ENCODE data around the gene RAB15. TPM values are rescaled to one million over a fixed set of nuclear protein-coding genes. Genes with fewer than 3 reads are reported as not detected.

Gene RAB15
- total and polyA plus RNA-seq, 2 donors from 2014 or later = 18.3 to 21.7 TPM

DNA sequence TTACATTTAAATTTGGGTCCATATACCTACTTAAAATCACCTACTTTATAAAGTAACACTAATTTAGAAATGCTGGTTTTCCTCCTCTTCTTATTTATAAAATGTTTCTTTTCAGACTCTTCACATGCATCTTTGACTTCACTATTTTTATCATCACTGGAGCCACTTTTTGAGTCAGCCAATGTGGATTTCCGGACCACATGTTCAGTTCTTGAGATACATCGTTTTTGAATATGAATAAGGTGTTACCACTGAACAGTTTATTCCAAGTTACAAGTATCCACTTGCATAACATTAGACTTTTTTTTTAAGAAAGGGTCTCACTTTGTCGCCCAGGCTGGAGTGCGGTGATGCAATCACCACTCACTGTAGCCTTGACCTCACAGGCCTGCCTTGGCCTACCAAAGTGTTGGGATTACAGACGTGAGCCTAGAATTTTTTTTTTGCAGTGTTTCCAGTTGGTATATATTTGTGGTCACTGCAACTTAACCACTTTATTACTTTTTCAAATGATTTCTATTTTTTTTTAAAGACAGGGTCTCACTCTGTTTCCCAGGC is 20.3 kb upstream of the RAB15 start:
- no peak overlapping the region for H3K27ac ChIP-seq (ENCODE audit: low read depth in 2 of 2, low read length in 2 of 2)
- no peaks in the 10 kb centered on the region for H3K27me3 ChIP-seq (ENCODE audit: control insufficient read depth, insufficient read depth, low read length)
- H3K9ac ChIP-seq (ENCODE audit: low read length in 3 of 3) = no peak overlapping the region
- H3K36me3 ChIP-seq (ENCODE audit: control insufficient read depth in 2 of 3, insufficient read depth in 3 of 3, low read length in 3 of 3) = no peaks in the 10 kb centered on the region
- no peak overlapping the region for H3K4me3 ChIP-seq (ENCODE audit: low read length in 3 of 3)
- no peaks in the 10 kb centered on the region for H3K9me3 ChIP-seq (ENCODE audit: control insufficient read depth in 2 of 3, insufficient read depth in 1 of 3, low read length in 3 of 3)
- intact Hi-C loops (cut with DNase I) = no loop called here
- DNase-seq = no peak
- FAIRE-seq = no peak
- TF ChIP-seq, protein P1, sequence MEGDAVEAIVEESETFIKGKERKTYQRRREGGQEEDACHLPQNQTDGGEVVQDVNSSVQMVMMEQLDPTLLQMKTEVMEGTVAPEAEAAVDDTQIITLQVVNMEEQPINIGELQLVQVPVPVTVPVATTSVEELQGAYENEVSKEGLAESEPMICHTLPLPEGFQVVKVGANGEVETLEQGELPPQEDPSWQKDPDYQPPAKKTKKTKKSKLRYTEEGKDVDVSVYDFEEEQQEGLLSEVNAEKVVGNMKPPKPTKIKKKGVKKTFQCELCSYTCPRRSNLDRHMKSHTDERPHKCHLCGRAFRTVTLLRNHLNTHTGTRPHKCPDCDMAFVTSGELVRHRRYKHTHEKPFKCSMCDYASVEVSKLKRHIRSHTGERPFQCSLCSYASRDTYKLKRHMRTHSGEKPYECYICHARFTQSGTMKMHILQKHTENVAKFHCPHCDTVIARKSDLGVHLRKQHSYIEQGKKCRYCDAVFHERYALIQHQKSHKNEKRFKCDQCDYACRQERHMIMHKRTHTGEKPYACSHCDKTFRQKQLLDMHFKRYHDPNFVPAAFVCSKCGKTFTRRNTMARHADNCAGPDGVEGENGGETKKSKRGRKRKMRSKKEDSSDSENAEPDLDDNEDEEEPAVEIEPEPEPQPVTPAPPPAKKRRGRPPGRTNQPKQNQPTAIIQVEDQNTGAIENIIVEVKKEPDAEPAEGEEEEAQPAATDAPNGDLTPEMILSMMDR (IDR thresholded peaks at IDR 0.05; ENCODE audit: borderline replicate concordance, extremely low read depth, insufficient read depth) = no peak
- peaks cover 0 to 2% (median 0%) of the 10 kb centered on the region in 3 donors for H3K4me1 ChIP-seq (ENCODE audit: control insufficient read depth in 2 of 3, insufficient read depth in 2 of 3, low read depth in 1 of 3, low read length in 3 of 3)

DNA sequence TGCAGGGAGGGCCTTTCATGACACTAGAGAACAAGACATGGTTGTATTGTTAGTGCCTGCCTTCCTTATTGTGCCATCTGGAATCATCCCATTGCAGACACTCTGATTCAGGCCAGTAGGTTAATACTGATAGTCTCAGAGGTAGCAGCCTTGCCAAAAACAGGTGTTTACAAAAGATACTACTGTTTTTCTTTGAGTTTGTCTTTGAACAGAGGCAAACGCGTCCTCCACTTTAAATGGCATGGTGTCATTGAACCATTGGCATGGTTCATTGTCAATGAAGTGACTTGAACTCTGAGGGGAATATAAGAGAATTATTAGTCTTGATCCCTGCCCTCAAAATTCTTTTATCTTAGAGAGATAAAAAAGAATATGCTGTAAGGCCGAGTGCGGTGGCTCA is 18.8 kb upstream of the RAB15 start:
- FAIRE-seq = no peak
- H3K27ac ChIP-seq (ENCODE audit: low read depth in 2 of 2, low read length in 2 of 2) = no peak overlapping the region
- no peaks in the 10 kb centered on the region for H3K27me3 ChIP-seq (ENCODE audit: control insufficient read depth, insufficient read depth, low read length)
- H3K9ac ChIP-seq (ENCODE audit: low read length in 3 of 3) = no peak overlapping the region
- TF ChIP-seq, protein P1 (IDR thresholded peaks at IDR 0.05; ENCODE audit: borderline replicate concordance, extremely low read depth, insufficient read depth) = no peak
- H3K9me3 ChIP-seq (ENCODE audit: control insufficient read depth in 2 of 3, insufficient read depth in 1 of 3, low read length in 3 of 3) = no peaks in the 10 kb centered on the region
- no peak overlapping the region for H3K4me3 ChIP-seq (ENCODE audit: low read length in 3 of 3)
- peaks cover 0 to 7% (median 0%) of the 10 kb centered on the region in 3 donors for H3K4me1 ChIP-seq (ENCODE audit: control insufficient read depth in 2 of 3, insufficient read depth in 2 of 3, low read depth in 1 of 3, low read length in 3 of 3)
- no peak for DNase-seq
- no peaks in the 10 kb centered on the region for H3K36me3 ChIP-seq (ENCODE audit: control insufficient read depth in 2 of 3, insufficient read depth in 3 of 3, low read length in 3 of 3)
- intact Hi-C loops (cut with DNase I) = no loop called here

DNA sequence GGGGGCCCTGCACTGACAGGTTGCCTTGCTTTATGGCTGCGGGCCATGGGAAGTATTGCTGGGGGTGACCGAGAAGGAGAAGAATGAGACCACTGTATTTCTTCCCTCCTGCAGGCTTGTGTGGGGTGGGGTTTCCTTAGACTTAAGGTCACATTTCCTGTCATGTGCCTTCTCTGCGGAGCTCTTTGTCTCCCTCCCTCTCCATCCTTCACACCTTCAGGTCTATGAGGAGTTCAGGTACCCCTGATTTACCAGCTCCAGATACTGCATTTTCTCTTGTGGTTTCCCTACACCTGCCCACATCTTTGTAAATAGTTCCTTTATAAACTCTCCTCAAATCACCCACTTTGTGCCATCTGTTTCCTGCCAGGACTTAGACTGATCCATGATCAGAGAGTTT is 18.2 kb upstream of the RAB15 start:
- intact Hi-C loops (cut with DNase I) = no loop called here
- Histone ChIP-seq H3K36me3 (ENCODE audit: control insufficient read depth in 2 of 3, insufficient read depth in 3 of 3, low read length in 3 of 3) (no peaks in the 10 kb centered on the region), H3K27me3 (ENCODE audit: control insufficient read depth, insufficient read depth, low read length) (no peaks in the 10 kb centered on the region), H3K27ac (ENCODE audit: low read depth in 2 of 2, low read length in 2 of 2) (no peak overlapping the region), H3K4me3 (ENCODE audit: low read length in 3 of 3) (no peak overlapping the region), H3K9me3 (ENCODE audit: control insufficient read depth in 2 of 3, insufficient read depth in 1 of 3, low read length in 3 of 3) (no peaks in the 10 kb centered on the region), H3K9ac (ENCODE audit: low read length in 3 of 3) (no peak overlapping the region), H3K4me1 (ENCODE audit: control insufficient read depth in 2 of 3, insufficient read depth in 2 of 3, low read depth in 1 of 3, low read length in 3 of 3) (peaks cover 0 to 7% (median 0%) of the 10 kb centered on the region in 3 donors)
- FAIRE-seq (no peak), DNase-seq (no peak)
- TF ChIP-seq, protein P1 (IDR thresholded peaks at IDR 0.05; ENCODE audit: borderline replicate concordance, extremely low read depth, insufficient read depth) = no peak

DNA sequence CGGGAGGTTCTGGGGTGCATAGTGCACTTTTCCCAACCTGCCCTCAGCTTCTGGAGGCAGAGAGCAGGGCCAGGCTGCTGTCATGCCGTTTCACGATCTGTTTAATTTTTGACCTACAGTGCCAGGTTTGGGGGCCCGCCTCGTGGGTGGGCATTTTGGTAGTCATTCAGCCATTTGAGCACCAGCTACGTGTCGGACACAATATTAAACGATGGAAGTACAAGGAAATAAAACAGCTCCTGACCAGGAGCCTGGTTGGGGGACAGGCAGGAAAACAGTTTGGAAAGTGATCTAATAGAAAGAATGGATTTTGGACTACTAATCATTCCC is 15.3 kb upstream of the RAB15 start:
- Histone ChIP-seq H3K9ac (ENCODE audit: low read length in 3 of 3) (peak overlapping the region; percentile 77 to 93 (median 92)), H3K36me3 (ENCODE audit: control insufficient read depth in 2 of 3, insufficient read depth in 3 of 3, low read length in 3 of 3) (no peaks in the 10 kb centered on the region), H3K4me1 (ENCODE audit: control insufficient read depth in 2 of 3, insufficient read depth in 2 of 3, low read depth in 1 of 3, low read length in 3 of 3) (peaks cover 0 to 7% (median 0%) of the 10 kb centered on the region in 3 donors), H3K4me3 (ENCODE audit: low read length in 3 of 3) (peak overlapping the region; percentile 95 to 96 (median 96)), H3K9me3 (ENCODE audit: control insufficient read depth in 2 of 3, insufficient read depth in 1 of 3, low read length in 3 of 3) (no peaks in the 10 kb centered on the region), H3K27me3 (ENCODE audit: control insufficient read depth, insufficient read depth, low read length) (no peaks in the 10 kb centered on the region), H3K27ac (ENCODE audit: low read depth in 2 of 2, low read length in 2 of 2) (peak overlapping the region; percentile 35 to 95)
- DNase-seq (no peak), FAIRE-seq (no peak)
- TF ChIP-seq, protein P1 (IDR thresholded peaks at IDR 0.05; ENCODE audit: borderline replicate concordance, extremely low read depth, insufficient read depth) = no peak
- intact Hi-C loops (cut with DNase I) = no loop called here

Data from kidney (tissue), 14 donors.